Stimulated activated CD8-positive, alpha-beta memory T cell treated with anti-CD3 and anti-CD28 coated beads, Interleukin-4, amount 100 ng/mL, for 48 hours (primary cell): Measurements from ENCODE around the gene STOX2.
A peak's percentile ranks its signal among the peaks of the same experiment; 100 is the strongest.

Source experiments
- DNase-seq: peaks from one replicate; pipeline ENCODE4 v3.0.0-alpha.2; 2020

Gene STOX2

GRCh38 chr4:183889190-183889589 lies 15.9 kb upstream of the STOX2 start:
- no peak for DNase-seq

DNA sequence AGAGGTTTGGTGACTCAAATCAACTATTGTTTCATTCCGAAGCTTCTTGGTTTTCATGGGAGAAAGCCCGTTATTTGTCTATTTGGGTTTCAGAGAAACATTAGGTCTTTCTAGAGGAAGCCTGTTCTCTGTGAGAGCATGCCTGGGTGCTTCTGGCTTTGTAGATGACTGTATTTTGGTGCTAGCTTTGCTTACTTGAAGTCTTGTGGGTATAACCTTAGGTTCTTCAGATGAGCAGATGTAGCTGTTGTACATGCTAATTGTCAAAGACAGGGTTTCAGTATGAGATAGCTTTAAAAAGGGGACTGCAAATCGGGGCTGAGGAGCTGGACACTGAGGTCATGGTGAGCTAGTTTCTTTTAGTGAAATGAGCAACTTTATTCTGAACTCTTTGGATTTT lies 7.9 kb upstream of the STOX2 start:
- no peak for DNase-seq

DNA sequence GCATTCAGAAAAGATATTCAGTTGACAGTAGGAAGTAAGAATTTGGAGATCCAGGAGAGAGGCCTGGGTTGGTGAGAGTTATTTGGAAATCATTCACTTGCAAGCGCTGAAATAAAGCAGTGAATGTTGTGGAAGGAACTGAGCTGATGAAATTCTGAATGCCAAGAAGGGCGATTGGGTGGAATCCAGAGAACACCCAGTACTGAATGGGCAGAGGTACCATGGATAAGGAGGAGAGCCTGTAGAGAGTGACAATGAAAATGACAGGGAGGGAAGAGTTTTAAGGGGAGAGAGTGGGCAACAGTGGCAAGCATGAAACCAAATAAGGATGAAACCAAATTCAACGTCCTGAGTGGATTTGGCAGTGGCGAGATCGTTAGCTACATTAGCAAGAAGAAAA lies 6.7 kb upstream of the STOX2 start:
- no peak for DNase-seq

DNA sequence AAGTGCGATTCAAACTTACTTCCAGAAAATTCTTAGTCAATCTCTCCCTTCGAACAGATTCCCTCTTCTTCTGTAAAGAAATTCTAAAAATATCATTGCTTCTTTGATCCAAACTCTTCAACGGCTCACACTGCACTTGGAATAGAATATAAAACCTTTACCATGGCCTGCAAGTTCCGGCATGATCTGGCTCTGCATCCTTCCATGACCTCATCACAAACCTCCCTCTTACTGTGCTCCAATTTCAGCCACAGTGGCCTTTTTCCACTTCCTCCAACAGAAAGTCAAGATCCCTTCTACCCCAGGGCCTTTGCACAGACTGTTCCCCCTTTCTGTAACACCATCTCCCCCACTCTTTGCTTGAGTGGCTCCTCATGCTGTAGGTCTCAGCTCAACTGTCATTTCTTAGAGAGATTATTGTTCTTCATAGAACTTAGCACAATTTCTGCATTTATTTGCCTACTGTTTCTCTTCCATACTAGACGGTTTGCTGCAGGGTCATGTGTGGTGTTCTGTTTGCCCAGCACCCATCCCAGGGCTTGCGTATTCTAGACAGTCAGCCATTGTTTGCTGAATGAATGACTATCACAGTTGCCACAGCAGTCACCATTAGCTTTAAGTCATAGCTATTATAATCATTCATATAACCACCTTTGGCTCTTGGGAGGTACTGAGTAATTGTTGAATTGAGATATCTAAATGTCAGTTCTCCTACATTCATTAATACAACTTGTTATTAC lies 1.9 kb upstream of the STOX2 start:
- no peak for DNase-seq

DNA sequence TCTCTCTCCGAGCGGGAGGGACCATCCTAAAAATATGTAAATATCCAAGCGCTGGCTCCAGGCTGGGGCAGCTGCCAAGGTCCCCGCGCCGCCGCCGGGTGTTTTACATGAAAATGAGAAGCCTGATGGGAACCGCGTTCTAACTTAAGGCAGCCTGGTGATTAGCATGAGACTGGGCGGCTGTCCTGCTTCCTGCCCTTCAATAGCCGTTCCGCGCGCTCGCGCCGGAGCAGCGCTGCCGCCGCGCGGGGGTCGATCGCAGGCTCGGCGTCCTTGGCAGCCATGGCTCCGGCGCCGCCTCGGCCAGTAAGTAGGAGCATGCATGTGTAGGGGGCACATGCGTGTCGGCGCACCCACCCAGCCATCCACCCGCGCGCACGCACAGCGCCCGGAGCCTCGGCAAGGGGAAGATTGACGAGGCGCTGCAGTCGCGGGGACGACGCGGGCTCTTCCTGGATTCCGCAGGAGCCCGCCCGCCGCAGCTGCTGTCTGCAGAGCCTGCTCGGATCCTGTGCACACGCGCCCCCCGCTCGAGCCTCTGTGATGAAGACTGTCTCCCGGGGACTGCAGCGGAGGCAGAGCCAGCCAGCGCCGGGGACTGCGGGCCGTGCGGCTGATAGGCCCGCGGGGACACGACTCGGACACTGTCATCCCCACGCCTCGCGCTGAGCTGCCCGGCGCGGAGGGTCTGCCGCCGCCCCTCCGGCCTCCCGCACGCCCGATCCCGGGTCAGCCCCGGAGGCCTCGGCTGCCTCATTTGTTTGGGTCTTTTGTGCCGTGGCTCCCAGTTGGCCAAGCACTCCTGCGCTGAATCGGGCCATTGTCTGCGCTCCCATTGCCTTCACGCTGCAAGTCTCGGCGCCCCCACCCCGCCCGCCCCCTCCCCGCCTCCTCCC lies 734 bp downstream of the STOX2 start:
- DNase-seq: peak; percentile 29

DNA sequence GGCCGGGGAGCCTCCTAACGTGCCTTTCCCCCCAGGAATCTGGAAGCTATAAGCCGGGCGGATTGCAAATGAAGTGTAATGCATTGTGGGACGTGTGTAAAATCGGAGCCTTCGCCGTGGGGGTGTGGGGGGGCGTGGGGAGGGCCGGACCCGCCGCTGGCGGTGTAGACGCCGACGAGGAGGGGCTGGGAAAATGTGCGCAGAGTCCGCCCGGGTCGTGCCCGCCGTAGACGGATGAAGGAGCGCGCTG lies 1.3 kb downstream of the STOX2 start:
- DNase-seq: no peak

DNA sequence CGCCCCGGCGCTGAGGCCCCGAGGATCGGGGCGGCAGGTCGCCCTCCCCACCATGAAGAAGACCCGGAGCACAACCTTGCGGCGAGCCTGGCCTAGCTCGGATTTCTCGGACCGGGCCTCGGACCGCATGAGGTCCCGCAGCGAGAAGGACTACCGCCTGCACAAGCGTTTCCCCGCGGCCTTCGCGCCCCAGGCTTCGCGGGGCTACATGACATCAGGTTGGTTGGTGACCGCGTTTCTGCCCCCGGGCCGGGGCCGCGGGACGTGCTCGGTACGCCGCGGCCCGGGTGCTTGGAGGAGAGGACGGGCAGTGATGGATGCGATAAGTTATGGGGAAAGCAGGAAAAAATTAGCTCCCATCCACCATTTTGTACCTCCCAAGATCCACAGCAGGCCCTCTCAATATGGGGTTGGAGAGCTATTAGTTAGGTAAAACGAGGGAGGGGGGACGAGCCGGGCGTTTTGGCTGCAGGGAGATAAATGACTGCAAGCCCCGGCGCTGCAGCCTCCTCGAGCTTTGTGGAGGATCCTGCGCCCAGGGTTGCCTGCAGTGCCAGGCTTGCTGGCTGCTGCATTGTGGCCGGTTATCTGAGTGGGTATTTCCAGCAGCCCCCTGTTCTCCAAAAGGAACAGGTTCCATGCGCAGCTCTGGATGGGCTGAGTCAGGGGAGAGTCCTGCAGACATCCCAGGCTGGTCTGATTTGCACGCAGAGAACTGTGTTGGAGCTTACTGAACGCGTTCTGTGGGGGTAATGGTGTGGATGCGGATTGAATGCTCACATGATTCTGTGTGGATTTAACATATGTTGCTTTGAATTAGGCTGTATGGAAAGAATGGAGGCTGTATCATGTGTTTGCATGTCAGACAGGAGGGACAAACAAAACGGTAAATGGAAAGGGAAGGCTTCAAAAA lies 1.9 kb downstream of the STOX2 start:
- no peak for DNase-seq

- no peak for DNase-seq
Measured at GRCh38 chr4:183907871-183908683, 3.0 kb downstream of the STOX2 start.

DNA sequence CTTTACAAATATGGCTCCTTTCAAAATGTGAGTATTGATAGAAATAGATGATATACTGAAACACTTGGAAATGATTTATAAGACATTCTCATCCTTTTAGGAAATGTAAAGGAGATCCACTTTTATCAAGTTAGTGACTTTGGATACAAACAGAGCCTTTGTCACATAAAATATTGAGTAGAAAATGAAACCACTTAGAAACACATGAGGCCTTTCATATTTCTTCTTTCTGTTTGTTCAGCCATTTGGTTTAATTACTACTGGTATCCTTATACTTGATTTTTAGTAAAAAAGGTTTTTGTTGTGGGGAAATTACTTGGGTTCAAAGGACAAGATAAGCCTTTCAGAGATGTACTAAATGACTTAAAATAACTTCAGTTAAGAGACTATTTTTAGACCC lies 4.1 kb downstream of the STOX2 start:
- no peak for DNase-seq

- DNase-seq: no peak
Measured at GRCh38 chr4:183909801-183910200, 4.7 kb downstream of the STOX2 start.

DNA sequence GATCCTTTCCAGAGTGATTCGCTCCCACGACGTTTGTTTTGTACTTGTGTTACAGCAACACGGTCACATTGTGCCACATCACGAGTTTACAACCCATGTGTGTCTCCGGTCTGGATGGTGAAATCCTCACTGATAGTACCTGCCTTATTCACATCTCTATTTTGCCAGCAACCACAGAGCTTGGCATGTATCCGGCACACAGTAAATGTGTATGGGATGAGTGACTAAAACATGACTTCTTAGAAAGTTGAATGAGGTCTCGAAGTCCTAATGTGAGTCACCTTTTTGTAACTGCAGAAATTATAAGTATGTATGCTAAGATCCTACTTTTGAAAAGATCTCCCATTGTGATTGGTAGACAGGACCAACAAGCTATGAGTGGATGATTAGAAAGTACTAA lies 7.5 kb downstream of the STOX2 start:
- DNase-seq: no peak

GRCh38 chr4:183915976-183916375 lies 10.9 kb downstream of the STOX2 start:
- DNase-seq: no peak

DNA sequence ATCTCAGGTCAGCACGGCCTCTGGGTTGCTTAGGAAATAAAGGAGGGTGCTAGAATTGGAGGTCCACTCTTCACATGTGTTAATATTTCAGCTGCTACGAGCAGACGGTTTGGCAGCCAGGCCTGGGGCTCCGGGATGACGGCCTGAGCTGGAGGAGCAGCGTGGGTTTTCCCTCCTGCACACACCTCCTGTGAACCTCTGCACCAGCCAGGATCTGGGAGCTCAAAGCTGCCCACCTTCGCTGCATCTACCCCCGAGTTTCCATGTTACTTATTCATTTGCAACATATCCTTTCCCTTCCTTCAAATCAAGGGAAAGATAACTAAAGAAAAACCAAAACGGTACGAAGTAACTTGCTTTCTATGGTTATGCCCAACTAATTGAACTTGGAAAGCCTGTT lies 13.6 kb downstream of the STOX2 start:
- no peak for DNase-seq

- no peak for DNase-seq
Measured at GRCh38 chr4:183919141-183919540, 14.0 kb downstream of the STOX2 start.

GRCh38 chr4:183920512-183920911 lies 15.4 kb downstream of the STOX2 start:
- DNase-seq: no peak

DNA sequence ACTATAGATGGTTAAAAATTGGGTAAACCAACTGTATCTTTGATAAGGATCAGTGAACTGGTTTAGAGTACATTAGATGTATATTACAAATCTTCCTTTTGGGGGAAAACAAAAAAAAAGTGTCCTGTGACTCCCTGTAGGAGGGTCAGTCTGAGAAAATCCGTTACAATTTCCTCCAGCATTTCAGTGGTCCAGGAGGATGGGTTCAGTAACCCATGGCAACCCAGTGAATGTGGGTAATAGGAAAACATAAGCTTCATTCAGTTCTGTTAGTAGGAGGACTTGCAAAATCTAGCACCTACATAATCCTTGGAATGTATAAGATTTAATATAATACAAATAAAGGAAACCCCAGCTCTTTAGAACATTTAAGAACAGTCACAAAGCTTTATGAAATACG lies 16.2 kb downstream of the STOX2 start:
- no peak for DNase-seq

- no peak for DNase-seq
Measured at GRCh38 chr4:183924362-183925044, 19.4 kb downstream of the STOX2 start.

DNA sequence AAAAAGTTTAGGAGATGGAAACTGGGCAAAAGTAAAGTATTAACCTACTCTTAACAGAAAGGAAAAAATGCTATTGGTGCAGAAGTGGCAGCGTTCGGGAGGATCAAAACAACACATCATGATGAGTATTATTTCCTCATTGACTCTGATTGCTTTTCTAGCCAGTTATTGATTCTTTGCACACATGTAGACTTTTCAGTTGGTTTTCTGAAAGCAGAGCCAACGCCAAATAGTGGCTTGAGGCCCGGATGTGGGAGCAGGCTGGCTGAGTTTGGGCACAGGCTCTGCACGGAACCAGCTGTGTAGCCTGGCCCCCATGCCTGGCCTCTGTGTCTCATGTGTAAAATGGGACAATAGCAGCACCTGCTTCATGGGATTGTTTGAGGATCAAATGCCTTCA lies 21.8 kb downstream of the STOX2 start:
- DNase-seq: no peak

DNA sequence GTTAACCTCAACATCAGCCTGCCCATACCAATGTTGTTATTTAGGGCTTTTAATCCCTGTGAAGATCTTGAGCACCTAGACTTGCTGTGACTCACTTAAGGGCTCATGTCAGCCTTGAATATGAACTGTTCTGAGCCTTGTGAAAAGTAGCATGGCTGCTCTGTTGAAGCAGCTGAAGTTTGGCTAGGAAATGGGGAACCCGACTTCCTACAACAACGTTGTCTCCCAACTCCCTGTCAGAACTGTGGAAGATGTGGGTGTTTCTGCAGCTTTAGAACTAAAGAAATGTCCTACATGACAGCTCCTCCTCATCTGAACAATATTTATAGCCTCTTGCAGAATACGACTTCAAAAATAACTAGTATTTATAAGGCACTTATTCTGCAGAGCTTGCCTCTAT lies 27.5 kb downstream of the STOX2 start:
- DNase-seq: no peak

GRCh38 chr4:183934761-183935160 lies 29.7 kb downstream of the STOX2 start:
- no peak for DNase-seq

DNA sequence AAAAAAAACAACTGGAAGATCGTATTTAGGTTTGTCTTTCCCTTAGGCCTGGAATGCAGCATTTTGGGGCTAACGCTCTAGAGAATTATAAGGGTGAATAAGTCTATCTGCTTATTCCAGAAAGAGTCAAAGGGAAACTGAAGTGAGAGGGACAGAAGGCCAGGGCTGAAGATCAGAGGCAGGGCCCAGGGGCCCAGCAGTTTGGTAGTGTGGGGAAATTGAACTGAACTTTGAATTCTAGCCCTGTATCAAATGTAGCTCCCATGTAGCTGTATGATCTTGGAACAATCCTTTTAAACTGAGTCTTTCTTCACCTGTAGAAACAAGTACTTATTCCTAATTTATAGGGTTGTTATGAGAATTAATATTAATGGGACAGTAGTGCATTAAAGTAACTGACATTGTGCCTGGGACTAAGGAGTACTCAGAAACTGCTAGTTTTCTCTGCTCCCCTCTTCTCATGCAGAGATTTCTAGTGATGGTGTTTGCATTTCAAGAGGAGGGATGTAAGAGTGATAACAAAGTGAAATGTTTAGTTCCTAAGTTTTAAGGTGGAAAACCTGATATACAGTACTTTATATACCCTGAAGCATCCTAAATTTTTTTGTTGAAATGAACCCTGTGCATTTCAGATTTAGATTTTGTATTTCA lies 30.4 kb downstream of the STOX2 start:
- DNase-seq: no peak

DNA sequence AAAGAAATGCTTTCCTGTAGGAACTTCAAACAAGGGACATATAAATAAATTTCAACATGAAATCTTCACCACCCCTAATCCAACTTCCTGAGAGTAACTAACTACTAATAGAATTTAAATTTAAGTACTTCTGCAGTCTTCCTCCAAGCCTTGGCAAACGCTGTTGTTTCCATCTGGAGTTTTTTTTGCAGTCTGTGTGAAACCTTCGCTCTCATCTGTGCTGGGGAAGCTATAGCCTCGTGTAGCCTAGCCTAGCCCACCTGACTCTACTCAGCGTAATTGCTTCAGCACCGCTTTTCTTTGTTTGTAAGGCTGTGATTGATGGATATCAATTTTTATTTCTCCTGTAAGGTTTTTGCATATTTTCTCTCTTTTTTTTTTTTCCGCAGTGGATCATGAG lies 30.9 kb downstream of the STOX2 start:
- no peak for DNase-seq
